Immature natural killer cell (primary cell): Measurements from ENCODE around the gene BNIP5. TPM values are rescaled to one million over a fixed set of nuclear protein-coding genes. Genes with fewer than 3 reads are reported as not detected.

Experiments
- DNase-seq, 3 donors: peaks; one replicate each; pipeline ENCODE4 v3.0.0; 2022; ENCODE audit warnings: mixed read lengths in 1 of 3
- H3K27ac Mint-ChIP-seq, 6 donors: one replicate each; pipeline ENCODE4 v1.8.0; 2020; ENCODE audit warnings: mixed read lengths in 6 of 6, mild to moderate bottlenecking in 5 of 6, inconsistent platforms in 4 of 6, moderate library complexity in 3 of 6
- H3K27me3 Mint-ChIP-seq, 3 donors: one replicate each; pipeline ENCODE4 v1.8.0; 2020 to 2021; ENCODE audit warnings: low read depth in 3 of 3, mild to moderate bottlenecking in 3 of 3, mixed read lengths in 3 of 3, moderate library complexity in 3 of 3, inconsistent platforms in 1 of 3
- H3K36me3 Mint-ChIP-seq, 3 donors: one replicate each; pipeline ENCODE4 v1.8.0; 2020; ENCODE audit warnings: mixed read lengths in 3 of 3, inconsistent platforms in 2 of 3, mild to moderate bottlenecking in 2 of 3
- H3K4me1 Mint-ChIP-seq, 2 donors: one replicate each; pipeline ENCODE4 v1.8.0; 2020; ENCODE audit warnings: inconsistent platforms in 2 of 2, mild to moderate bottlenecking in 2 of 2, mixed read lengths in 2 of 2, moderate library complexity in 1 of 2
- H3K4me3 Mint-ChIP-seq, 5 donors: one replicate each; pipeline ENCODE4 v1.8.0; 2020; ENCODE audit warnings: mild to moderate bottlenecking in 5 of 5, mixed read lengths in 5 of 5, inconsistent platforms in 3 of 5, moderate library complexity in 3 of 5
- H3K9me3 Mint-ChIP-seq, 6 donors: one replicate each; pipeline ENCODE4 v1.8.0; 2020; ENCODE audit warnings: mild to moderate bottlenecking in 6 of 6, mixed read lengths in 6 of 6, inconsistent platforms in 4 of 6, moderate library complexity in 3 of 6
- polyA plus RNA-seq, 3 donors: library from polyadenylated mRNA; unstranded; fragments of 300-500 nt; fragmentation: Illumina TruSeq; gene quantifications; one replicate each; pipeline ENCODE4 v1.2.3, GENCODE V29; 2021

Gene BNIP5
- polyA plus RNA-seq, 3 donors from 2014 or later: not detected

GRCh38 chr6:36280983-36281382, 55.7 kb downstream of the BNIP5 start:
- no peak for DNase-seq
- Mint-ChIP-seq H3K27ac (no peak overlapping the region), H3K36me3 (peaks cover 0 to 3% (median 0%) of the 10 kb centered on the region in 3 donors), H3K4me3 (no peak overlapping the region), H3K4me1 (no peaks in the 10 kb centered on the region), H3K27me3 (peaks cover 8 to 14% (median 10%) of the 10 kb centered on the region in 3 donors), H3K9me3 (no peaks in the 10 kb centered on the region)

DNA sequence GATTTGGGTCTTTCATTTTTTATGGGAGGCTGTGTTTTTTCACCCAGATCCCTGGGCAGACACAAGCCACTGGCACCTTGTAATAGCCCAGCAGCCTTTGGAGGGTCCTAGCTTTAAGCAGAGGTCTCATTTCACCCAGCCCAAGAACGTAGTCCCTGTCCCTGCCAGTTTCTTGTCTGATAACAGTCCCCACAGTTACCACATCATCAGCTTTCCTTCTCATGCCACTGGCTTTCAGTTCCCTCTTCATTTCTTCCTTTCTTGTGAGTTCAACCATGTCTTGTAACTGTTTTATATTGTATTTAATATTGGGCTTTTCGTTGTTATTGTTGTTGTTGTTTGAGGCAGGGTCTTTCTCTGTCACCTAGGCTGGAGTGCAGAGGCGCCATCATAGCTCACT, 56.2 kb downstream of the BNIP5 start:
- H3K4me3 Mint-ChIP-seq: no peak overlapping the region
- peaks cover 0 to 3% (median 0%) of the 10 kb centered on the region in 3 donors for H3K36me3 Mint-ChIP-seq
- no peak overlapping the region for H3K27ac Mint-ChIP-seq
- peaks cover 8 to 14% (median 9%) of the 10 kb centered on the region in 3 donors for H3K27me3 Mint-ChIP-seq
- H3K9me3 Mint-ChIP-seq: no peaks in the 10 kb centered on the region
- no peaks in the 10 kb centered on the region for H3K4me1 Mint-ChIP-seq
- DNase-seq: no peak

- H3K27ac Mint-ChIP-seq: no peak overlapping the region
- no peak overlapping the region for H3K4me3 Mint-ChIP-seq
- H3K27me3 Mint-ChIP-seq: peaks cover 4 to 13% (median 8%) of the 10 kb centered on the region in 3 donors
- peaks cover 0 to 3% (median 0%) of the 10 kb centered on the region in 3 donors for H3K36me3 Mint-ChIP-seq
- no peaks in the 10 kb centered on the region for H3K4me1 Mint-ChIP-seq
- no peaks in the 10 kb centered on the region for H3K9me3 Mint-ChIP-seq
- DNase-seq: no peak
Measured at GRCh38 chr6:36277946-36278470, 58.7 kb downstream of the BNIP5 start.

DNA sequence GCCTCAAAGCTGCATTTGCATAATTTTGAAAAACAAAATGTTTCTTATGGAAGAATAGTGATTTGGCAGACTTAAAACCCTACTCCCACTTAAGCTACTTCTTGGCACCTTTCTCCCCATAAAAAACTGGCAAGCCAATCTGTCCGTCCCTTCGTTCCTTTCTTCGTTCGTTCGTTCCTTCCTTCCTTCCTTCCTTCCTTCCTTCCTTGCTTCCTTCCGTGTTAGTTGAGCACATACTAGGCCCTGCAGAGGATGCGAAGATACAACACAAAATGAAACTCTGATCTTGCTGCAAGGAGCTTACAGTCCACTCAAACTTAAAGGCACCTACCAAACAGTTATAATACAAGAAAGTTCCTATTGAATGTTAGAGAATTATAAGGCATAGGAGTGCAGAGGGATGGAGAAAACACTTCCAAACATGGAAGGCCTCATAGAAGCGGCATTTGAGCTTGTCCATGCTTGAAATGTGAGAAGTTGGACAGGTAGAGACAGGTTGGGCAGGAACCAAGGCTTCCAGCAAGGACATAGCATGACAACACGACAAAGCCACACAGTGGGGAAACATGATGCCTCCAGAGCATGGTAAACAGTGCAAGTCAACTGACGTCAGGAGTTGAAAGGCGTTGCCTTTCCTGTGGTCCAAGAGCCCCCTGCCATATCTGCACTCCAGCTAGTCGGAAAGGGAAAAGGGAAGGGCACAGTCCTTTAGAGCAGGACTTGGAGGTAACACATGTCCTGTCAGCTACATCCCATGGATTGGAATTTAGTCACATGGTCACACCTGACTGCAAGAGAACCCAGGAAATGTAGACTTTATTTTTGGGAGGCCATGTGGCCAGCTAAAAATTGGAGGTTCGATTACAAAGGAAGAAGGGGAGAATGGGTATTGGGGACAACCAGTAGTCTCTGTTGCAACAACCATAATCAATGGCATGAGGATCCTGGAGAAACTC, 59.8 kb downstream of the BNIP5 start:
- no peak for DNase-seq
- no peak overlapping the region for H3K27ac Mint-ChIP-seq
- H3K9me3 Mint-ChIP-seq: no peaks in the 10 kb centered on the region
- peaks cover 4 to 16% (median 8%) of the 10 kb centered on the region in 3 donors for H3K27me3 Mint-ChIP-seq
- peaks cover 0 to 3% (median 0%) of the 10 kb centered on the region in 3 donors for H3K36me3 Mint-ChIP-seq
- H3K4me1 Mint-ChIP-seq: no peaks in the 10 kb centered on the region
- no peak overlapping the region for H3K4me3 Mint-ChIP-seq

DNA sequence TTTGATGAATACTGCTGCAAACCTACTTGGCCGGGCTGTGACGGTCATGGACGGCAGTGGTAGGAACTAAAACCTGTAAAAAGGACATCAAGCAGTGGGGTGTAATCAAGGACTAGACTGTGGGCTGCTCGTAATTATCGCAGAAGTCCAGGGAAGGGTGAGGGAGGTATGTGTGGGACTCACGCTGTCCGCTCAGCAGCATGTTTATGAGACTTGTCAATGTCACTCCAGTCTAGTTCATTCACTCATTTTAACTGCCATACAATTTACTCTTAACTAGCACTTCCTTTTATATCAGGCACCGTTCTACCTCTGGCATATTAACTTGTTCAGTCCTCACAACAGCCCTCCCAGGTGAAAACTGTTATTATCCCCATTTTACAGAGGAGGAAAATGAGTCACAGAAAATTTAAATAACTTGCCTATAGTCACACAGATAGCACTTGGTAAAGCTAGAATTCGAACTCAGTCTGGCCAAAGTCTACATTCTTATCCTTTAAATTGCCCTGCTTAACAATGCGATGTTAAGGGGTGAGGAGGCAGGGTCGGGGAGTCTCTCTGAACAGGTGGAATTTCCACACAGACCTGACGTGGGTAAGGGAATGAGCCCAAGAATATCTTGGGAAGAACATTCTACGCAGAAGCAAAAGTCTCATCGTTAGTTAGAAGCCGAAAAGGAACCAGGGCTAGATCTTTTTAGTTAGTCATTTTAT, 62.7 kb downstream of the BNIP5 start:
- Mint-ChIP-seq H3K27me3 (peaks cover 2 to 16% (median 4%) of the 10 kb centered on the region in 3 donors), H3K36me3 (peaks cover 0 to 3% (median 0%) of the 10 kb centered on the region in 3 donors), H3K4me3 (no peak overlapping the region), H3K4me1 (no peaks in the 10 kb centered on the region), H3K9me3 (no peaks in the 10 kb centered on the region), H3K27ac (no peak overlapping the region)
- no peak for DNase-seq

DNA sequence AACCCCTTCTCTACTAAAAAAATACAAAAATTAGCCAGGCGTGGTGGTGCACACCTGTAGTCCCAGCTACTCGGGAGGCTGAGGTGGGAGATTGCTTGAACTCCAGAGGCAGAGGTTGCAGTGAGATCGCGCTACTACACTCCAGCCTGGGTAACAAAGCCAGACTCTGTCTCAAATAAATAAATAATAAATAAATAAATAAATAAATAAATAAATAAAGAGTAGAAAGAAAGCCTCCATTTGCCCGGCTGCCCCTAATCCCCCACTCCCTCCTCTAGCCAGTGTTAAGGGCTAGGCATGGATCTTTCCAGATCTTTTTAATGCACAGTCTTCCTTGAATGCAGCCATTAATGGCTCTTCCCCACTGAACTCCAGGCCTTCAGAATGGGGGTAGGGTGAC, 63.6 kb downstream of the BNIP5 start:
- Mint-ChIP-seq H3K4me3 (no peak overlapping the region), H3K27me3 (peaks cover 3 to 19% (median 4%) of the 10 kb centered on the region in 3 donors), H3K4me1 (no peaks in the 10 kb centered on the region), H3K36me3 (peaks cover 0 to 3% (median 0%) of the 10 kb centered on the region in 3 donors), H3K27ac (no peak overlapping the region), H3K9me3 (no peaks in the 10 kb centered on the region)
- DNase-seq: no peak

GRCh38 chr6:36272234-36272633, 64.5 kb downstream of the BNIP5 start:
- no peak overlapping the region for H3K4me3 Mint-ChIP-seq
- H3K9me3 Mint-ChIP-seq: no peaks in the 10 kb centered on the region
- peaks cover 4 to 19% (median 4%) of the 10 kb centered on the region in 3 donors for H3K27me3 Mint-ChIP-seq
- no peaks in the 10 kb centered on the region for H3K4me1 Mint-ChIP-seq
- no peak overlapping the region for H3K27ac Mint-ChIP-seq
- no peak for DNase-seq
- H3K36me3 Mint-ChIP-seq: peaks cover 0 to 4% (median 0%) of the 10 kb centered on the region in 3 donors

DNA sequence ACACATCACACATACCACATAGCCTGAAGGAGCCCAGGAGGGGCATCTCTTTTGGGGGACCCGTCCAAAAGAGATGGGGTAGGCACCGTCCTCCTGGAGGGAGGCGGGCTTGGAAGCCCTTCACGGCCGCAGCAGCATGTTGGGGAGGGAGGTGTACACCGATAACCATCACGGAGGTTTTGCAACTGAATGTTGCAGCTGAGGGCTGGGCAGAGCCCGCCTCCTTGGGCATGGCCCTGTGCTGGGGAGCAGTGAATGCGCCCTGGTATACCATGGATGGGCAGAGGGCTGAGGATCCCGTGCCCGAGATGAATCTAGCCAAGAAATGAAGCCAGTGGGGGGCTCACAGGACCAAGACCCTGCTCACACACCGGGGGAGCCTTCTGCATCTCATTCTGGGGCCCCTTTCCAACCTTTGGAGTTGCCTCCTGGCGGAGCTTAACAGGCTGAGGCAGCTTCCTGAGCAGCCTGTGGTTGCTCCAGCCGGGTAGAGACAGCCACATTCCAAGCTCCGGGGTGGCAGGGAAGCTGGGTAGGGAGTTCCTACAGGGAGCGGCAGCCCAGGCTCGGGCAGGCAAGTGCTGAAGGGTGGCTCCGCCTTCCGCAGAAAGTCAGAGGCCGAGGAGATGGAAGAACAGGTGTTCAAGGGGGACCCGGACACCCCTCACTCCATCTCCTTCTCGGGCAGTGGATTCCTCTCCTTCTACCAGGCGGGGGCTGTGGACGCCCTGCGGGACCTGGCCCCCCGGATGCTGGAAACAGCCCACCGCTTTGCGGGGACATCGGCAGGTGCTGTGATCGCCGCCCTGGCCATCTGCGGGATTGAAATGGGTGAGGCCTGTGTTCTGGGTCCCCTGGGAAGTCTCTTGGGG, 66.6 kb downstream of the BNIP5 start, which contains the start of gene PNPLA1:
Gene PNPLA1 (plus strand): TSS at position 227 of the 872 bp plus-strand sequence. CDS start 400 bp downstream, at position 627.
- no peak for DNase-seq
- Mint-ChIP-seq H3K9me3 (no peaks in the 10 kb centered on the region), H3K27me3 (peaks cover 0 to 19% (median 5%) of the 10 kb centered on the region in 3 donors), H3K36me3 (peaks cover 0 to 8% (median 0%) of the 10 kb centered on the region in 3 donors), H3K27ac (no peak within 1 kb of the TSS), H3K4me3 (no peak within 1 kb of the TSS), H3K4me1 (no peaks in the 10 kb centered on the region)

DNA sequence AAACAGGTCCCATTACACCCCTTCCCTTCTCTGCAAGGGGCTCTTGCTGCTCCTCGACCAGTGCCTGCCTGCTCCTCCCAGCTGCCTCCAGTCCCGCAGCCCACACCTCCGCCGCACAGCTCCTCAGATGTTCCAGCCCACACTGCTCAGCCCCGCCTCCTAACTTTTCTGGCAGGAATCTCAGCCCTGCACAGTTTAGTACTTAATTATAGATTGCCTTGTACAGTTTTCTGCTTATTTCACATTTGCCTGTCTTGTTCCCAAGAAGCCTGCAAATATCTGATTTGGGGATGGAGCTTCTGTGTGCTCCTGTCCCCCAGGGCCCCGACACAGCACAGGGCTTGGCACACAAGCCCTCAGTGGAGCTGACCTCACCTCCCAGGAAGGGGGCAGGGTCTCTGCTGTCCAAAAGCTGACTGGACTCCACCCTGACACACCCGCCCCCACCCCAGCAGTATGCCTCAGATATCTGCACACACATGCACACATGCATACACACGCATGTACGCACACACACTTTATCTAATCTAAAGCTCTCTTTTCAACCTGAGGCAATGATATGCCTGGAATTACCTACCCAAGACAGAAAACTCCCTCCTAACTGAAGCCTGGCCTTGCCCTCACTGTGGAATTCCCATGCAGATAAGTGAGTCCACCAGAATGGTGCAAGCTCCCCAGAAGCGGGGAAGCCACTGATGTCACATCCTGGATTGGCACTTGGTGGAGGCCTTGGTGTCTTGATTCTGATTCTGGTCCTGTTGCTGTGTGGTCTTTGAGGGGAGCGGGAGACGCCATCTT, 68.0 kb downstream of the BNIP5 start:
- Mint-ChIP-seq H3K9me3 (no peaks in the 10 kb centered on the region), H3K36me3 (peaks cover 0 to 8% (median 0%) of the 10 kb centered on the region in 3 donors), H3K27ac (peak overlapping the region in 1 of 6 donors; percentile 27), H3K4me3 (no peak overlapping the region), H3K4me1 (no peaks in the 10 kb centered on the region), H3K27me3 (peaks cover 0 to 16% (median 7%) of the 10 kb centered on the region in 3 donors)
- DNase-seq: no peak

DNA sequence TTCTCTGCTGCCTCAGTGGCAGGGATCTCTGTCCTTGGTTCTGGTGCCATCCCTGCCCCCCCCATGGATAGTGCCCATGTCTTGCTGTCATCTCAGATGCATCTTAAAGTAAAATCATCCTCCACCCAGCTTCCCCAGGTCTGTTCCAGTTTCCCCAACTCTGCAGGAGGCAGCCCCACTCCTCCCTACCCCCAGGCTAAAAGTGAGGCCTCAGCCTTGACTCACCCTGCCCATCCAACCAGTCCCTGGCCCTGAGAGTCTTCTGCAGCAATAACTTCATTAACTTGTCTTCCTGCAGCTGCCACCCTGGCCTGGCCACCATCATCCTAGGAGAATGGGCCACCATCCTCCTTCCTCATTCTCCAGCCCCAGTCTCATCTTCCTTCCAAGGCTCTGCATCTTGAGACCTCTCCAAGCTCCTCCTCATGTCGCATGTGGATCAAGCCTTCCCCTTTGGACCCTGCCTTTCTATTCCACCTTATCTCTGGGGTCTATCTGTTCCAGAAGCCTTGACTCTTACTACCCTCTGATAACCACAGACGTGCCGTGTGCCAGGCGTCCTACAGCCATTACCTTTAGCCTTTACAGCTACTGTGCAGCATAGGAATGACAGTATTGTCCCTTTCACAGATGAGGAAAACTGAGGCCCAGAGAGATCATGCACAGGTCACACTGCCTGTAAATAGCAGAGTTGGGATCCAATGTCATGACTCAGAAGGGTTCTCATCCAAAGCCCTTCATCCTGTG, 68.8 kb downstream of the BNIP5 start:
- Mint-ChIP-seq H3K9me3 (no peaks in the 10 kb centered on the region), H3K4me1 (no peaks in the 10 kb centered on the region), H3K4me3 (no peak overlapping the region), H3K27me3 (peaks cover 0 to 15% (median 7%) of the 10 kb centered on the region in 3 donors), H3K27ac (peak overlapping the region in 1 of 6 donors; percentile 27), H3K36me3 (peaks cover 0 to 8% (median 0%) of the 10 kb centered on the region in 3 donors)
- no peak for DNase-seq

DNA sequence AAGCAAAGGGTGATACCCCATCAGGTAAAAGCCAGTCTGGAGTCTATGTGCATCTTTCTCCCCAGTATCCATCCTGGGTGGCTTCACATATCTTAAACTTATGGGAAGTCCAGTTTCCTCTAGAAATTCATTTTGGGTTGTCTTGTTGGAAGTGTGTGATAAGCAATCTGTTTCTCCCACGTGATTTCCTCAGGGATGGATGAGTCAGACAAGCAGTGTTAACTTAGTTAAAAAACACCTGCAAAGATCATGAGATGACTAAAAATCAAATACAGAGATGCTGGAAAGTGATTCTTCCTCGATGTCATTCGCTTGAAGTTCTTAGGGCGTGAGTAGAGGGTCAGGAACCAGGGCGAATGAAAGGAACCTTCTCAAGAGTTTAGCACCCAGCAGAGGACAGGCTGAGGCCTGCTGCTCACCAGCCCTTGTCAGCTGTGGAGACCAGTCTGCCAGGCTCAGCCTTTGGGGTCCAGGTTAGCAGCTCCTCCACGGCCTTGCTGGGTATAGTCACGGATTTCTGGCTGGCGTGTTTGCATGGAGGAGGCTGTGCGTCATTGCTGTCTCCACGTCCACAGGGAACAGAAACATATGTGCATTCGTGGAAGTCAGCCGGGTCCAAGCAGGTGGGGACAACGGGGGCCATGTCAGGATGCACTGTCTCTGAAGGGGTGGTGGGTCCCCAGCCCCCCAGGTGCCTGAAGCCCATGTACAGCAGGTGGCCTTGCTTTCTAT, 69.6 kb downstream of the BNIP5 start:
- Mint-ChIP-seq H3K4me3 (no peak overlapping the region), H3K27ac (no peak overlapping the region), H3K4me1 (no peaks in the 10 kb centered on the region), H3K36me3 (peaks cover 0 to 8% (median 0%) of the 10 kb centered on the region in 3 donors), H3K27me3 (peaks cover 0 to 12% (median 12%) of the 10 kb centered on the region in 3 donors), H3K9me3 (no peaks in the 10 kb centered on the region)
- no peak for DNase-seq
